Fibroblast of upper back skin (primary cell): ENCODE data around the gene TRIM40.
A peak's percentile ranks its signal among the peaks of the same experiment; 100 is the strongest.

Source experiments
- DNase-seq: peaks from one replicate; pipeline ENCODE4 v3.0.0-alpha.2; 2013

The TRIM40 gene

GRCh38 chr6:30150671-30151395 lies 14.9 kb downstream of the TRIM40 start:
- peak; percentile 28 for DNase-seq

- no peak for DNase-seq
Observed at GRCh38 chr6:30151580-30151979, 15.6 kb downstream of the TRIM40 start.

GRCh38 chr6:30152016-30152673 lies 16.2 kb downstream of the TRIM40 start:
- DNase-seq = no peak

GRCh38 chr6:30152910-30153610 lies 17.1 kb downstream of the TRIM40 start:
- DNase-seq = no peak

- DNase-seq = no peak
Observed at GRCh38 chr6:30154061-30154460, 18.1 kb downstream of the TRIM40 start.

GRCh38 chr6:30154709-30155519 lies 19.0 kb downstream of the TRIM40 start:
- DNase-seq = peak; percentile 90

GRCh38 chr6:30155520-30156261 lies 19.8 kb downstream of the TRIM40 start:
- DNase-seq = peak; percentile 28

GRCh38 chr6:30156262-30156599 lies 20.3 kb downstream of the TRIM40 start:
- DNase-seq = peak; percentile 44

- no peak for DNase-seq
Observed at GRCh38 chr6:30156774-30157173, 20.8 kb downstream of the TRIM40 start.

- DNase-seq = no peak
Observed at GRCh38 chr6:30157581-30157980, 21.6 kb downstream of the TRIM40 start.

- no peak for DNase-seq
Observed at GRCh38 chr6:30157999-30158398, 22.1 kb downstream of the TRIM40 start.

GRCh38 chr6:30158475-30159040 lies 22.6 kb downstream of the TRIM40 start:
- DNase-seq = no peak

GRCh38 chr6:30160008-30160784 lies 24.3 kb downstream of the TRIM40 start:
- no peak for DNase-seq

GRCh38 chr6:30160785-30161531 lies 25.0 kb downstream of the TRIM40 start, which contains the start of gene TRIM10:
TRIM10 (minus strand) TSS chr6:30161211; CDS start chr6:30160858, 353 bp downstream.
- DNase-seq = no peak

GRCh38 chr6:30162265-30163089 lies 26.5 kb downstream of the TRIM40 start:
- DNase-seq = no peak

GRCh38 chr6:30163090-30163917 lies 27.4 kb downstream of the TRIM40 start, which contains the start of gene TRIM15:
TRIM15 (plus strand) TSS chr6:30163546; CDS start chr6:30163685, 139 bp downstream.
- DNase-seq = no peak

- DNase-seq = no peak
Observed at GRCh38 chr6:30163918-30164654, 28.1 kb downstream of the TRIM40 start.

GRCh38 chr6:30164714-30165113 lies 28.8 kb downstream of the TRIM40 start:
- no peak for DNase-seq
